T-helper 22 cell (primary cell): Measurements from ENCODE around the gene AKR1C1.
"Not testable (repeated sequence)": the region's sequence is repeated elsewhere in the genome, so short reads cannot be mapped to it uniquely, and the experiment has no call there.

Experiments used
- DNase-seq: peaks from one replicate; pipeline ENCODE4 v3.0.0-alpha.2; 2020; ENCODE audit warnings: low read depth

The AKR1C1 gene

DNA sequence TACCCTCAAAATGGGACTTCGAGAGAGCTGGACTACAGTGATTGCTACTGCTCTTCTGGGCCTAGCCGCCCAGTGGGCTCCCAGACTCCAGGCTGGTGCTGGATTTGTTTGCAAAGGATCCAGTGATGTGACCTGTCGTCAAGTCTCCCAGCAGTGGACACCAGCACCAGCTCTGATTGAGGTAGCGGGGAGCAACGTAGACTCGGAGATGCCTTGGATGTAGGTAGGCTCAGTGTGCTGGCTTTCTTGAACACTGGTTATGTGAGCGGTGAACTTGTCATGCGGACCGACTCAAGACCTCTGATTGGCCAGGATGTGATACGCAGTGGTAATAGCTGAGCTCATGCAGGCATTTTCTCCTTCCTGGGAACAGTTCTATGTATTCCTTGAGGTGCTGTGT lies 21.0 kb downstream of the AKR1C1 start:
- DNase-seq, result no peak

DNA sequence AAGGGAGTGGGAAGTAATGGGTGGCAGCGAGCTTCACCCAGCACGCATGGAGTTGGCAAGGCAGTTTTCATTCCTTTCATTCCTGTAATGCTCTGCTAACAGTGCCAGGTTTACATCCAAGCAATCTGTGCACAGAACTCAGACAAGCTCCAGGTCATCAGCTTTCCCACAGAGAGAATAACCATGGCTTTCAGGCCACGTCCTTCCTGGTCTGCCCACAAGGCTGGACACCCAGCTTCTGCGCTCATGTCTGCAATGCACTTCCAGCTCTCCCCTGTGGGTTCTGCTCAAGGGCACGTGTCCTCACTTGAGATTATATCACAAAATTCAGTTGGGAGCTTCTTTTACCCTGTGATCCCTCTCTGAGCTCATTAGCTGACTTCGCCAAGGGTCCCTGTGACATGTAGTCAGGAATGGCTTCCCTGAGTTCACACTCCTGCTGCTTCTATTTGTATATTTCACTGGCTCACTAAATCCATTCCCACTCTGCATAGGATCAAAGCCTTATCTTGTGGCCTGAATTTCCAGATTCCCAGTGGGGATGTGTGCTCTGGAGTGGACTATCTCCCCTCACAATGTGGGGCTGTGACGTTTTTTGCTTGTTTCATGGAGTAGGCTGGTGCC lies 21.9 kb downstream of the AKR1C1 start:
- DNase-seq, result no peak

DNA sequence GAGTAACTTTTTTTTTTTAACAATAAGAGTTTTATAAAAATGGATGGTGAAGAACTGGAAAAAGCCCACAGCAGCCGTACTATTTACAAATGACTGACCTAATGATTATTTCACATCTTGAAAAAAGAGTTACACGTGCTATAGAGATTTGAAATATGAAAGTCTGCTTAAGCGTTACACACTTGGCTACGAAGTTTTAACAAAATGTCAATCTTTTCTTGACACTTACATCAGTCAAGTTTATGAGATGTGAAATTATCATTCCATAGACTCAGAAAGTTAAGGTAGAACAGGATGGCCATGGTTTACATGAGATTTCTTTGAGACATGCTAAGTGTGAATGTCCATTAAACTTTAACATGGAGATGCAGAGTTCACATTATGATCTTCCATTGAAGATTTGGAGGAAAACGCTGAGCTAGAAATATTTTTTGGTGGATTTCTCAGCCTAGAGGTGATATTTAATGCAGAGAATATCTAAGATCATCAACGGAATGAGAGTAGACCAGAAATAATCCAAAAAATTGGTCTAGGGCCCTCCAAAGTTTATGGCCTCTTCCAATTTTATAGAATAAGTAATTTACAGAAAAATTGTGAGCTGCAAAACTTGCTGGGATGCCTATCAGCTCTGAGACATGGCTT lies 24.9 kb downstream of the AKR1C1 start:
- not testable (repeated sequence) for DNase-seq

DNA sequence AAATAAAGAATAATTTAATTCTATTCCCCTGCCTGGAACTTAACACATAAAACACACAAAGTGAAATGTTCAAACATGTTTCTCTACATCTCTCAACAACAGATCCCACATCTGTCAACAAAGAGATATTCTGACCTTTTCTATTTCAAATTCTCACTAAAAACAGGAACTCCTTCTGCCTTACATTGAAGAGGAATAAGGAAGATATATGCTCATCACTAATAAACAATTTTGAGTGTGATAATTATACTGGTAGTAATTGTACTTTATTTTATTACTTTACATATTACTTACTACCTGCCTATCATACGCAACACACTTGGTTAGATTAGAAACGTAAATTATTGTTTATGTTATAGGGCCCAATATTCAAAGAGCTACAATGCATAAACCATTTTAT lies 27.0 kb downstream of the AKR1C1 start:
- no peak for DNase-seq

DNA sequence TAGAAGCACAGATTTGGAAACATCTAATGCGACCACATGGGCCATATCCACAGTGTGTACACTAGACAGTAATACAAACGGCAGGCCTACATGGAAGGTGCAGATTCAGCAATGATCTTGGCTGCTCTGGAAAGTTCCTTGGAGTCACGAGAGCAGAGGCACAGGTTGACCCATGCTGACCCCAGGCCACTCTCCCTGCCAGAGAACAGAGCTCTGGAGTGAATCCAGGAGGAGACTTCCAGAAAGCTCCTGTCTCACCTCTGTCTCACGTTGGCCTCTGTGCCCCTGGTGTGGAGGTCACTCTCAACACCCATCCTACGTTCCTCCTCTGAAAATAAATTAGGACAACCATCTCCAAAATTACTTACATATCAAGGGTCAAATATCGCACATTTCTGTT lies 28.2 kb downstream of the AKR1C1 start:
- not testable (repeated sequence) for DNase-seq

DNA sequence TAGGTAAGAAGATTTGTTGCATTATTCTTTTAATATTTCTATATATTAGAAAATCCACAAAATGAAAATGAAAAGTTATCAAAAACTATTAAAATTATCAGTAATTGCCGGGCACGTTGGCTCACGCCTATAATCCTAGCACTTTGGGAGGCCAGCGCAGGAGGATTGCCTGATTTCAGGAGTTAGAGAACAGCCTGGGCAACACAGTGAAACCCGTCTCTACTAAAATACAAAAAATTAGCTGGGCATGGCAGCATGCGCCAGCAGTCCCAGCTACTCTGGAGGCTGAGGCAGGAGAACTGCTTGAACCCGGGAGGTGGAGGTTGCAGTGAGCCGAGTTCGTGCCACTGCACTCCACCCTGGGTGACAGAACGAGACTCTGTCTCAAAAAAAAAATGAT lies 29.3 kb downstream of the AKR1C1 start:
- DNase-seq, result not testable (repeated sequence)

DNA sequence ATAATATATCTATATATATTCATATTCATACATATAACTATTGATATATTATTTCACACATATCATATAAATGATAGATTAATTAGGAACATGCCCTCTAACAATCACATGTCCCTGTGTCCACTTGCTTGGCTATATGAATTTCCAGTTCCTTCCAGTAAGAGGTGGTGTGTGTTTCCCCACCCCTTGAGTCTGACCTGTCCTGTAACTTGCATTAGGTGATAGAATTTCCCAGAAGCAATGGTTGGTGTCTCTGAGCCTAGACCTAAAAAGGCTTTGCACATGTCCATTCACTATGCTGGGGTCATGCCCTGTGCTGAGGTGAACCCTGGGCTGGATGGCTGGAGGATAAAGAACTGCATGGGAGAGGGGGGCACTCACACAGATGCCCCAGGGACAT lies 31.0 kb downstream of the AKR1C1 start:
- not testable (repeated sequence) for DNase-seq

DNA sequence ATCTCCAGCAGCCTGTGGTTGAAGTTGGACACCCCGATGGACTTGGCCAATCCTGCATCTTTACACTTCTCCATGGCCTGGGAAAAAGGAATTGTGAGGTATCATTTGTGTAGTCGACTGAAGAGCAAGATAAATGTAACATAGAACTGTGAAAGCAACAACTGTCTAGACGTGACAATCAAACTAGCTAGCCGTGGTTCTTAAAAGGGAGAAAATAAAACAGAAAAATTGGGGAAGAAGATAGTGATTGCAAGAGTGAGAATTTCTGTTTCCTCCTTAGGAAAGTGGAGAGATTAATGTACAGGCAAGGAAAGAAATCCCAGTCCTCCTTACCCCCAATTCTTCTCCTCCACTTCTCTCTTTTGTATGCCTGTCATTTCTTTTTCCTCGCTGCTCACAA lies 35.5 kb downstream of the AKR1C1 start:
- DNase-seq, result no peak

DNA sequence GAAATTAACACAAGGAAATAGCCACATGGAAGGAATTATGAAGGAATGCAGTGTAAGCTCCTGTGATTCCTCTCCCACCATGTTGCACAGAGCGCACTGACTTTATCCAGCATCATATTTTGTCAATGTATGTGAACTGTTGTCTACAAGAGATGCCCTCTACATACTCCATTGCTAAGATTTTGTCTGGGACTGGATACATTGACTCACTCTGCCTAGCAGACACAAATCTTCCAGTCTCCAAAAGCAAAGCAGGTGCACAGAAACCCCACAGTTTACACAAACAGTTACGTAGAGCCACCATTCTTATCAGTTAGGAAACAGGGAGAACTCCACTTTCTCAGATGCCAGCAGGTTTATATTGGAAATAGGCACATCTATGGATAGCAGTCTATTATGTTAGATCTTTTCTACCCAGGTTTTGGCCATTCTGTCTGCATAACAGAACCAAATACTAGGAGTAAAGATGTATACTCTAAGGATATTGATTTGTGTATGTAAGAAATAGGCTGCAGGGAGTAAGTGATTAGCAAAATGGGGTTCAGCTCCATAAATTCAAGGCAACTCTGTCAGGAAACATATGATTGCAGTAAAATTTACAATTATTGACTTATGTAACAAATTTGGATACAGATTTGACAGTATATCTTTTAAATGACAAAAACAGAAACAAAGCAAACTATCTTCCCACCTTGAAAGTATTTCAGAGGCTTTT lies 39.0 kb downstream of the AKR1C1 start:
- DNase-seq, result no peak

DNA sequence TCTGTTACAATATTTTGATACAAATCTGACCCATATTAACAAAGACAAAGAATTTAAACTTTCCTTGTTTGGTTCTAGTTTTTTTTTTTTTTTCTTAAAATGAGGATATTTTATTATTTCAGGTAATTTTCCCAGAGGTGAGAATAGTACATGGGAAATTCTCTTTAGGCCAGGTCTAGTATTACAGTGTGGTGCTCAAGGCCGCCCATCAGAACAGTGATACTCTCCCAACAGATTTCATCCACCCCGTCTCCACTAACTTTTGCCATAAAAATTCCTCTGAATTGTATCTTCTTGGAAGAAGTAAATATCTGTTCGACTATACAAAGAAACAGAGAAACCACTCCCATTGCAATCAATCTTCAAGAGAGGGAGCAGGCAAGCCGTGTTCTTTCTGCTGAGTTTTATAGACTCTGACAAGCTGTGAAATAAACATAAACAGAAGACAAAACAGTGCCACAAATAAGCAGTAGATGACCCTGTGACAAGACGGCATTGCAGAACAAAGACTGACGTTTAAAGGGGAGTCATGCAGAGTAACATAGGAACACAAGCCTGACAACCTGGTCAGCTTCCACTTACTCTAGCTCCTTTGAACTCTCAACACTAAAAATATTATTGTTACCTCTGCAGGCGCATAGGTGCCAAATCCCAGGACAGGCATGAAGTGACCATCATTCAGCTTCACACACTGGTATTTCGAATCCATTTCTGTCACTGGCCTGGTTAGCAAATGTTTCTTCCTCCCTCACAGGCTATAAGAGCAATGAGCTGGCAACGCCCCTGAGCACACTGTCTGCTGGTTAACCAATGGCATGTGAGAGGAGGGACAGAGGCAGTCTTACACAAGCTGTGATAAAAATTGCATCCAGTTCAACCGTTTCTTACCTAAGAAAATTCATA lies 40.2 kb downstream of the AKR1C1 start, which contains the start of gene AKR1C2:
TSS of gene AKR1C2 (minus strand) at position 731 of the 903 bp plus-strand sequence. CDS start at position 709, 22 bp downstream.
- not testable (repeated sequence) for DNase-seq

DNA sequence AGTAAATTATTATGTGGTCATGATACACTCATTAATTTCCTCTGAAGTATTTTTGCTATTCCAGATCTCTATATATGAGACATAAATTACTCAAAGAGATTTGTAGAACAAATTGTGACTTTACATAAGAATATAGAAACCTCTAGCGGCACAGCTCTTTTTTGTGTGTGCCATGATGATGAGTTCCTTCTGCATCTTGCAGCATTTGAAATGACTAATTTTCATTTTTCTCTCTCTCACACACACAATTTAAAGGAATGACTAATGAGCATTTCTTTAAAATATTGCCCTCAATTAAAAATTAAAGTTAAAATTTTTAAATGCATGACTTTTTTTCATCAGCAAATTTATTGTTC lies 40.8 kb downstream of the AKR1C1 start:
- DNase-seq, result not testable (repeated sequence)

DNA sequence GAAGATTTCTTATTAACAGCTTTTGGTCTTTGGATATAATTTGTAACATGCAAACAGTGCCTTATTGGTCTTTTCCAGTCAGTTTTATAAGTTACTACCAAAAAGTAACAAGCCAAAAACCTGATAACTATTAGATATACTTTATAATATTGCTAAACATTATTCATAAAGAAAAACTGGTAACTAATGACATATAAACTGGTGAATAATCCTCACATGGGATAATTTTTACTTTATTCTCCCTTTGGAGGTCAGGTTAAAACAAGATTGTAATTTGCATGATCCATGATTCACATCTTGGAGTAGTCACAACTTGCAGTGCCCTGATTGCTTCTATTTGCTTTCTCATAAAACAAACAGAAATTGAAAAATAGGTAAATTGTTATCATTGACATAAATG lies 41.3 kb downstream of the AKR1C1 start:
- not testable (repeated sequence) for DNase-seq

DNA sequence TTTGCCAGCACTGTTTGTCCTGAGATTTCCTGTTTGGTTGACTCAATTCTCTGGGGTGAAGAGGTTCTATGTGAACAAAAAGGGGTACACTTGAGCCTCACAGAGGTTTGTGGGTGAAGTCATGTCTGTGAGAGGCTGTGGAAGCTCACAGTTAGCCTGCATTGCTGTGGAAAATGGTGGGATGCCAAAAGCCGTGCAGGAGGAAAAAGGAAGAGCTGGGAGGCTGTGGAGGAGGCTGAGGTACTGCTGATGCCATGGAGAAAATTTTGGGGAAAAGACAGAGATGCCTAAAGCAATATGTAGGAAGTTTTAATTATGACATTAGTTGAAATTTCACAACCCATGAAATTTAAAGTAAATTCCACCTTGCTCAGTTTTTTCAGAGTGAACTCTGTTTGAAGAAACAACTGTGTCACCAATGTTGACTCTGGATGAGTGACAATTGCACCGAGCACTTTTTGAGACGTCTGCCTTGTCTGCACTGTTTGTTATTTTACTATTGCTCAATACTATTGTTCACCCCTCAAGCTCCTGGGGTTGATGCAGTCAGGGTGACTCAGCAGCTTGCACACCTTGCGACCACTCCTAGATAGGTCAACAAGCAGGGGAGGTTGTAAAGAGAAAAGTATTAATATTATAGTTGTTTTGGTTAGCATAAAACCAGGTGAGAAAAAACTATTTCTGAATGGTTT lies 45.8 kb downstream of the AKR1C1 start:
- not testable (repeated sequence) for DNase-seq

DNA sequence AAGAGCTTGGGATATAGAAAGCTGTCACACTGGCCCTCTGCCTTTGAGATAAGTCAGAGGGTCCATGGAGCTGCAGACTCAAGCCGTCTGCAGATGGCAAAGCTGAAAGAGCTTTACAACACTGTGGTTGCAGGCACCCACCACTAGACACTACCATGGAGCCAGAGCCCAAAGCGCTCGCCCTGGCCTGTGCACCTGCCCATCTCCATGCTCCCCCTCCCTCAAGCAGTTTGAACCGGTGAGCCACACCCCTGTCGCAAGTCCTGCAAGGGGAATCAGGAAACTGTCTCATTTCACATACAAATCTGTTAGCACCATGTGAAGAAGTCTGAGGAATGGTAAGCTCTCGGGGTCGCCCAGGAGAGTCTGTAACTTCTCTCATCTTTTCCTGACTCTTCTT lies 46.8 kb downstream of the AKR1C1 start:
- DNase-seq, result not testable (repeated sequence)

DNA sequence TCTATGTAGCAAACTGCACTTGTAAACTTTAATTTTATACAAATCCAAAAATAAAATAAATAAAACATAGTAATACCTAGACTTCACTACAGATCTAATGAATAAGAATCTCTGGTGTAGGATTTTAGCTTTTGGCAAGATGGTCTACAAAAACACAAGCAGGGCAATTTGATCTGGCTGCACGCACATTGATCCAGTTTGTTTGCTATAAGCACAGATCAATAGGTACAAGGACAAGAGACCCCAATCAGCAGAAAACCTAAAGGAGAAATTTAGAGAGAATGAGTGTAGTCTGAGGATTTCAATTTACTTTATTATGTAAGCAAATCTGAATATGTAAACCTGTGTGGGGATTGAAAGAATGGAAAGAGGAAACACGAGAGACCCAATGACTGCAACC lies 48.2 kb downstream of the AKR1C1 start:
- DNase-seq, result not testable (repeated sequence)

DNA sequence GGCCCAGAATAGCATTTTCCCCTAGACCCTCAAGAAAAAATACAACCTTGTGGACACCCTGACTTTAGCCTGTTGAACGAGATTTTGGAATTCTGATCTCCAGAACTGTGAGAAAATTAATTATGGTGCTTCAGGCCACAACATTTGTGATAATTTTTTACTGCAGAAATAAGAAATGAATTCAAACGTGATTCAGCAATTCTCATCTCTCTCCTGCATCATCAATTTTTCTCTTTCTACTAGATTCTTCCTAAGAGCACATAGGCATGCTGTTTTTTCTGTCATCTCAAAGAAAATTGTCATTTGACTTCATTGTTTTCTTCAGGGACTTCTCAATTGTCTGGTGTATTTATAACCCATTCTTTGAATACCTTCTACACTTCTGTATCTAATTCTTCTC lies 49.4 kb downstream of the AKR1C1 start:
- no peak for DNase-seq

DNA sequence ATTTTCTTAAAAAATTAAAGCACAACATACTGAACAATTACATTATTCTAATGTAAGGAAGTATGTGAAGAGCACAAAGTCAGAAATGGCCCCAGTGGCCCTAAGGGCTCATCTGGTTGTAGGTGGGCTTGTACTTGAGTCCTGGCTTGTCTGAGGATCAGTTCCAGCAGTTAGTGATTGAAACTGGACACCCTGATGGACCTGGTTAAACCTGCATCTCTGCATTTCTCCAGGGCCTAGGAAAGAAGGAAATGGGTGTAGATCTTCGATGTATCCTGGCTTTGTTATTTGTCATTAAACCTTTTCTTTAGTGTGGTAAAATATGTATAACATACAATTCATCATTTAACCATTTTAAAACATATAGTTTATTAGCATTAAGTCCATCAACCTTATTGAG lies 50.2 kb downstream of the AKR1C1 start:
- DNase-seq, result no peak

DNA sequence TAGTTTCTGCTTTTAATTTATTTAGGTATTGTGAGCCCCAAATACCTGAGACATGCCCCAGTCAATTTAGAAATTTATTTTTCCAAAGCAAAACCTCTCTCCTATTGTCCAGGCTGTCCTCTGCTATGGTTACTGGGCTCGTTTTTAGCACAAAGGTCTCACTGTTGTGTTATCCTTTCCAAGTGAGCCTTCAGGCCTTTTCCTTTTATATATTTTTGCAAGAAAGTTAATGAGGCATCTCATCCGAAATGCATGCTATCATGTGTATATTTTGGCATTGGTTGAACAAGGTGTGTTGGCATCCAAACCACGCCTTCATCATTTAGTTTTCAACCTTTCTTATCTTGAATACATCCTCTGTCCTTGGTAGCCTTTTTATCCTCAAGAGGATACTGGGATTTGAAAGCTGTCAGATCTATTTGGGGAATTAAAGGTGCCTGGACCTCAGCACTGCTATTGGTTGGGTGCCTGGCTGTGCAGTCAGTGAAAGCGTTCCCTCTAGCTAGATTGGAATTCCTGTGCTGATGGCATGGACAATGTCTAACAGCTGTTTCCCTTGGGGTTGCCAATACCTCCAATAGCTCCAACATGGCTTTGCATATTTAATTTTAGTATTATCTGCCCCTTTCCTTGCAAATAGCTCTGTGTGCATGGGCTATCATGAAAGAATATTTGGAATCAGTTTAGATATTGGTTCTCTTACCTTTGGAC lies 51.1 kb downstream of the AKR1C1 start:
- DNase-seq, result not testable (repeated sequence)

DNA sequence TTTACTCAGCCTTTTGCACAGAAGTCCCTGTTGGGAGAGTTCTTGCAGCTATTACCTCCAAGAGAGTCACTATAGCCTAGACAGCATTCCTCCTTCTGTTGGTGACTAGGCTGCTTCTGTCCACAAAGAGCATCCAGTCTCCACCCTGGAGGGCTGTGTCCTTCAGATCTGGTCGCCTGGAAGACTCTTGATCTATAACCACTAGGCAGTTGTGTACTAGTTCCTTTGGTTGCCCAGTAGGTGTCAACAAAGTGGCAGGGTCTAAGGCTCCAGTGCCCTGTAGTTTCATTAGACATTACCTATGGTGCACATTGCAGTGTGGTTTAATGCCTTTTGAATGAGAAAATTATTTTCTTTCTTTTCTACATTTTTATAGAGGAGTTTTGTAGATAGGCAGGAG lies 51.7 kb downstream of the AKR1C1 start:
- DNase-seq, result no peak

DNA sequence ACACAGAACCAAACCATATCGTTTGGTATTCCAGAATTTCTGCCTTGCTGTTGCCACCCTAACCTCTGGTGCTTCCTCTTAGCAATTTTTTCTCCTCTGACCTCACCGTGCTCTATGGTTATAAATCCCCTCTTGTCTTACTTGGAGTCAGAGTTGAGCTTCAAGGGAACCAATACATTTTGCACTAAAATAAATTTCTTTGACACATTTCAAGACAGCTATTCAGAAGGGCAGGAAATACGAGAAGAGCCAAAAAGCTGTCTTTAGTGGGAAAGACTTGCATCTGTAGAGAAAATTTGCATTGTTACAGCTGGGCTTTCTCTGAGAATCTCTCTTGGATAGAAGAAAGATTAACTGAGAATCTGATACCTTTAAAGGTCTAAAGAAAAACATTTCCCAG lies 54.9 kb downstream of the AKR1C1 start:
- no peak for DNase-seq

DNA sequence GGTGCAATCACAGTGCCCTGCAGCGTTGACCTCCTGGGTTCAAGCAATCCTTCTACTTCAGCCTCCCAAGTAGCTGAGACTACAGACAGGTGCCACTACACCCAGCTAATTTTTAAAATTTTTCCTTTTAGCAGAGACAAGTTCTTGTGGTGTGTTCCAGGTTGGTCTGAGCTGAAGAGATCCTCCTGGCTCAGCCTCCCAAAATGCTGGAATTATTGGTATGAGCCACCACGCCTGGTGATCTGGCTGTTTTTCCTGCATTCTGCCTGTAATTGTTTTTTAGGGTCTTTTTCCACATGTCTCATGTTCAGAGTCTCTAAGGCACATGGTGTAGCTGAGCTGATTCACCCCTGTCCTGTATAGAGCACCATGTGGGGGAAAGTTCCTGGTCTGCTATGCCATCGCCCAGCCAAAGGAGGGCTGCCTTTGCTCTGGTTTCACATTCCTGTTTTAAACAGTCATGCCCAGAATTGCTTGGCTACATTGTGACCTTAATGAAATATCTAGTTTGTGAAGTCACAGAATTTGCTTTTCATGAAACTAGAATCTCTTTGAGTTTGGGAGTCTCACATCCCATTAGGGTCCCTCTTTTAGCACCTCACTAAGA lies 55.6 kb downstream of the AKR1C1 start:
- not testable (repeated sequence) for DNase-seq
